Activated CD8-positive, alpha-beta memory T cell treated with anti-CD3 and anti-CD28 coated beads, Interleukin-2, amount 50 U/mL, for 24 hours (primary cell): ENCODE data around the gene AKAP5.

Experiments
- DNase-seq: peaks from one replicate; pipeline ENCODE4 v3.0.0-alpha.2; 2020; ENCODE audit errors: extremely low read depth

The AKAP5 gene

DNA sequence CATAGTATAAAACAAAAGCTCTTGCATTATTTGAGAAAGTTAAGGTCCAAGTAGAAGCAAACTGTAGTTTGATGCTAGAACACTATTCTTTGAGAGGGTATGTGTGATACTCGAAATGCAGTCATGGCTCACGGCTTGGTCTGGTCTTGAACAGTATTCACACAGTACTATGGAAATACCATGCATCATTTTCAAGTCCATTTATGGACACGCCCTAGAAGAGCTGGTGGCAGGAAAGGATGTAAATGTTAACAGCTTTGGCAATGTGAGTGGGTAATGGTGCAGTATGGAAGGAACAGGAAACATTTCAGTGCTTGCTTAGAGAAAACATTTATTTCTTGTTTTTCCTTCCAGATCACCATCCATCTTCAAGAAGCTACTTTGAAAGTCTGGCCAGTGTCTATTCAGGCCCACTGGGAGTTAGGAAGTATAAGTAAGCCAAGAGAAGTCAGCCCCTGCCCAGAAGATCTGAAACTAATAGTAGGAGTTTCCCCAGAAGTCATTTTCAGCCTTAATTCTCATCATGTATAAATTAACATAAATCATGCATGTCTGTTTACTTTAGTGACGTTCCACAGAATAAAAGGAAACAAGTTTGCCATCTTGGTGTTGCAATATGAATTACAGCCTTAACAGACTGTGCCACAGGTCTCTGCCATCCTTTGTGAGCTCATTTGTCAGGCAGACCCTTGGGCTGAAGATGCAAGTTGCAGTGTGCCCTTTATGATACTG, 5.7 kb upstream of the AKAP5 start:
- no peak for DNase-seq

DNA sequence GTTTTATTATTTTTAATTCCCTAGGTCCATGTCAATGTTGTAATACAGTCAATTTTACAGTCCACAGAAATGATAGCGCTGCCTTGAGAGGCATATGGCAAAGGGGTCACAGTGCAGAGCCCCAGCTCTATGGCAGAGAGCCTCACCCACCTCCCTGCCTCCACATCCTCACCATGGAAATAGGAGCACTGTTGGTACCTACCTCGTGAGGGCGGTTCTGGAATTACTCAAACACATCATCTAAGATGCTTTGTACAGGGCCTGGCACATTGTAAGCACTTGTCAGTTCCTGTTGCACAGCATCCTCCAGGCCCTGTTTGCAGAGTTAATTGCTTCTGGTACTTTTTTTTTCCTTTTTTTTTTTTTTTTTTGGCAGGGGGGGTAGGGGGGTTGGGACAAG, 4.1 kb upstream of the AKAP5 start:
- no peak for DNase-seq

GRCh38 chr14:64463195-64463594, 2.1 kb upstream of the AKAP5 start:
- DNase-seq = no peak

DNA sequence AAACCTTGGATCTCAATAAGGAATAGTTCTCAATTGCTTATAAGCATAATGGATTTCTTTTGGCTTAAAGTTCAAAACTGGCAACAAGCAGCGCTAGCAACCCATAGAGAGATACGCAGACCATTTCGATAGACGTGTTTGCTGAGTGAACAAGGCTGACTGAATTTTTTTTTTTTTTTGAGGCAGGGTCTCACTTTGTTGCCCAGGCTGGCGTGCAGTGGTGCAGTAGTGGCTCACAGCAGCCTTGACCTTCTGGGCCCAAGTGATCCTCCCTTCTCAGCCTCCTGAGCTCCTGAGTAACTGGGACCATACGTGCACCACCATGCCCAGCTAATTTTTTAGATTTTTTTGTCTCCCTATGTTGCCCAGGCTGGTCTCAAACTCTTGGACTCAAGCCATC, 1.4 kb upstream of the AKAP5 start:
- DNase-seq = no peak

- DNase-seq = no peak
These were observed 648 bp upstream of the AKAP5 start for GRCh38 chr14:64464651-64465050.

DNA sequence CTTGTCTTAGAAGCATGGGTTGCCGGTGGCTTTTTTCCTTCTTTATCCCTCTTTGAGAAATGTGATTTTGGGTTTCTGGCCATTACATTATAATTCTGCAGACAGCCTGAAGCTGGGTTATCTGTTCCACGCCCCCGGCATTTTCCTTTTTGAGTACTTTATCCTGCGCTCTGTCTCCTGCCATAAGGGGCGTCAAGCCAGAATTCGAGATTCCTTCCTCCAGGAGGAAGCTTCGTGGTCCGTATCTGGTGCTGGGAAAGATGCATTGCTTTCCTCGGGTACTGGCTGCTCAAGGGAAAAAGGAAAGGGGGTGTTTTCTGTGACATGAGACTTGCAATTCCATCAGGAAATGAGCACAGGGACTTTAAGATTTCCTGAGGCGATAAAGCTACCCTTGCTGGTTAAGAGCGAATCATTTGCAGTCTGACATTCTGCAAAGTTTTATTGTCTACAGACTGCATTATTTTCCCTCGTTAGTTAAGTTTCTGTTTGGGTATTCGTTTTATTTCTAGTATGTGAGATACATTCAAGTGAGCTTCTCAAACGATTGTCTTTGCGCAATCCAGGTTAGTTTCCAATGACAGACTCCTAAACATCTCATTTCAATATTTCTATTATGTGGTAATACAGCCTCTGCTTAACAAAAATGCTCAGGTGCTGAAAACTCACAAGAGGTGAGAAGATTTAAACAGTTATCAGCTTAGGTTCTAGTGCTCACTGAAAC, 694 bp downstream of the AKAP5 start:
- no peak for DNase-seq

DNA sequence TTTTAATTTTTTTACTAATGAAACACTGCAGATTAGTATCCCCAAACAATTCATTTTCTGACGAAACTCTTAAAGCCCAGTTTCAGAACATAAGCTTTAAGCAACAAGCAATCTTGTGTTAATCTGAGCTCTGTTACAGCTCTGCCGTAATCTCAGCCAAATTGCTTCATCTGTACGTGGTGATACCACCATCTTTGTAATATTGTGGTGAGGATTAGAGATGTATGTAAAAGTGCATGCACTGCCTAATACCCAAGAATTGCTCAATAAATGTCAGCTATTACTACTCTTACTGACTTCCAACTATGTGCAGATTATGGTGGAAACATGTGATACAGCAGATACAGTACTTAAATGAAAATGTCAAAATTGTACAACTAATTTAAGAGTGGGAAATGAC, 1.8 kb downstream of the AKAP5 start:
- DNase-seq = no peak

DNA sequence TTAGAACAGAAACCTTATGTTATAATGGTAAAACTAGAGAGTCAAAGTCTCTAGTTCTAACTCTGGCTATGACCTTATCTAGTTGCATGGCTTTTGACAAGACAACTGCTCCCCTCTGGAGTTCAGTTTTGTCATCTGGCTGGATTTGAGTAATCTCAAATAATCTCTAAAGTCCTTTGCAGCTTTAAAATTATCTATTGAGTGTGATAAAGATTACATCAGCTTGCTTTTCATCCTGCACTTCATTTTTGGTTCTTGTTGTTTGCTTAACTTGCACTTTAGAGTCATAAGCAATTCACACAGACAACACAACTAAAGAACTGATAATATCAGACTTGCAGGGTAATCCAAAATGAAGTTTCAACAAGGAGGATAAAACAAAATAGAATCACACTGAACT, 2.3 kb downstream of the AKAP5 start:
- no peak for DNase-seq

DNA sequence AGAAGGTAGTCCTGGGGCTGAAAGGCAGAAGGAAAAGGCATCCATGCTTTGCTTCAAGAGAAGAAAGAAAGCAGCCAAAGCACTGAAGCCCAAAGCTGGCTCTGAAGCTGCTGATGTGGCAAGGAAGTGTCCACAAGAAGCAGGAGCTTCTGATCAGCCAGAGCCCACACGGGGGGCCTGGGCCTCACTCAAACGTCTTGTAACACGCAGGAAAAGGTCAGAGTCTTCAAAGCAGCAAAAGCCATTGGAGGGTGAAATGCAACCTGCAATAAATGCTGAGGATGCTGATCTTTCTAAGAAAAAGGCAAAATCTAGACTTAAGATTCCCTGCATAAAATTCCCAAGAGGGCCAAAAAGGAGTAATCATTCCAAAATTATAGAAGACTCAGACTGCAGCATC, 3.2 kb downstream of the AKAP5 start:
- no peak for DNase-seq

DNA sequence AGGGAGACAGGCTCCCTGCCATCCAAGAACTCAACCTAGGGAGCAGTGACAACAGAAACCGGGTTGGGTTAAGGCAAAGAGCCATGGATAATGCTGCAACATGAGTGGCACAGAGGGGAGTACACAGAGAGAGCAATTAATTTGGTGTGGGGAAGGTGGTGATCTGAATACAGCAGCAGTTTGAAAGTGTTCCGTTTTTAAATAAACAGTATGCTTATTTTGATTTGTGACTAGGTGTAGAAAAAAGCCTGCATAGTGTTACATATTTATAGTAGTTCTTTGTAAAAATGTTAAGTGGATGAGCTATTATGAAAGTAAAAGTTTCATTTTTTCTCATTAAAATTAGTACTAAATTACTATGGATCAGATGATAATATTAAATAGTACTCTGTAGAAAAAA, 8.7 kb downstream of the AKAP5 start:
- DNase-seq = no peak

DNA sequence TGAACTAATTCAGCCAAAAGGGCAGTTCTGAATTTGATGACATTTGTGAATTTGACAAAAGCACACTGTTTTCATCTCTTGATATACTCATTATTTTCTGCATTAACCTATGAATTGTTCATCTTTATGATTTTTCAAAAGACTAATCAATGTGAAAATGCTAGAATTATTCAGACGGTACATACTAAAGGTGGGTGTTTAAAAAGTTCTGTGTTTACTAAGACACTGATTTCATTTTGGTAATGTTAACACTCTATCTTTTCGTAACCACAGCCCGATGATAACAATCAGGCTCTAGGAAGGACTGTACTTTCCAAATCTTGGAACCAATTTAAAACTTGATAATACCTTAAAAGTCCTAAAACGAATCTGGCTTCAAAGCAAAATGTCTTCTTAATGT, 9.4 kb downstream of the AKAP5 start:
- DNase-seq = no peak

DNA sequence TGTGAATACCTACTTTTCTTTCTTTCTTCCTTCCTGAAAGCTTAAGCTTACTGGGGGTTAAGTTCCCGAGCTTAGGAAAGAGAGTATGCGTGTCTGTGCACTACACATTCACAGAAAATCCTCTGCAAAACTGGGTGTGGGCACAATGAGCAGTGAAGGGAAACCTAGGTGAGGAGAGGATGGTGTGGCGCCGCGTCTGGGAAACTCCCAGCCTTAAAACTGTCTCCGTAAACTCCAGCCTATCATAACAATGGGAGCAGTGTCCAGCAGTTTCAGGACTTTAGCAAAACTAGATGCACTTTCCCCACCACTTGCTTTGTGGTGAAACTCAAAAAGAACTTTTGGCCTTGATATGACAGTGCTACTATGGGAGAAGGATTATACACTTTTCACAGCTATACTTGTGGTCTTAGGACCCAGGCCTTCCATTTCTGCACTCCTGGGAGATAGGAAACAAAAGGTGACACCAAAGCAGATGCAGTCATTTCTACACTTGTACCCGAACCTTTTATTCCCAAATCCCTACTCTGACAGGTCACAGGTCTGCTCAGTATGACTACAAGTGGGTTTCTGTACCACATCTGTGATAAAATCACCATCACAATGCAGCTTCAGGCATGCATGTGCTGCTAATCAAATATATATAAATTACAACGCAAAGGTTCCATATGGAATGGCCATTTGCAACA, 10.4 kb downstream of the AKAP5 start:
- no peak for DNase-seq

- DNase-seq = no peak
These were observed 11.1 kb downstream of the AKAP5 start for GRCh38 chr14:64476438-64476837.

GRCh38 chr14:64478634-64479250, 13.4 kb downstream of the AKAP5 start:
- DNase-seq = no peak

- DNase-seq = no peak
These were observed 23.3 kb downstream of the AKAP5 start for GRCh38 chr14:64488590-64489099.

GRCh38 chr14:64491637-64492036, 26.3 kb downstream of the AKAP5 start:
- DNase-seq = no peak

GRCh38 chr14:64493455-64493854, 28.2 kb downstream of the AKAP5 start:
- DNase-seq = no peak

- no peak for DNase-seq
These were observed 30.0 kb downstream of the AKAP5 start for GRCh38 chr14:64495252-64495651.

DNA sequence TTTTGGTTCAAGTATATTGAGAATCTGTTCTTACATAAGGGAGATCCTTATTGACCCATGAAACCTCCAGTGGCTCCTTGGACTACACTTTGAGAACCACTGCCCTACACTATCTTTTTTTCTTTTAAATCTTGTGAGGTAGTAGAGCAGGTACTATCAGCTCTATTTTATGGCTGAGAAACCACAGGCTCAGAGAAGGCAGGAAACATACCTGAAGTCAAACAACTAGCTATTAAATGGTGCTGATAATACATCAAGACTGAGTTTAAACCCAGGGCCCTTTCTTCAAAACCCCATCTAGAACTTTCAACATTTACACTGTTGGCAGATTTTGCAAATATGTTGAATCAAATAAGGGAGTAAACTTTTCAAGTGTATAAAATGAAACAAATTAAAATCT, 31.5 kb downstream of the AKAP5 start:
- DNase-seq = no peak

DNA sequence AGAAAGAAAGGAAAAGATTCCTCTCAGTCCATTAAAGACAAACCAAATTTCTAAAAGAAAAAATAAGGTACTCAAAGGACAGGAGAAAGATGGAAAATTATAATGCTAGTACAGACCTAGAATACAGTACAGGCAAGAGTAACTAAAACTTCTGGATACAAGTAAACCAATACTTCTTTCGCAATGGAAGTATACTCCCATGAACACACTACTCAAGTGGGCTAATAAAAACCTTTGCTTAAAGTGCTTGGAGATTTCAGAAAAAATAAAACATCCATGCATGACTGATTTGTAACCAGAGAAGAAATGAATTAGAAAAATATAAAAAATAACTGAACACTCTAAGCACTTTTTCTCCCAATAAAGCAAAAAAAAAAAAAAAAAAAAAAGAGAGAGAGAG, 34.8 kb downstream of the AKAP5 start:
- DNase-seq = no peak

DNA sequence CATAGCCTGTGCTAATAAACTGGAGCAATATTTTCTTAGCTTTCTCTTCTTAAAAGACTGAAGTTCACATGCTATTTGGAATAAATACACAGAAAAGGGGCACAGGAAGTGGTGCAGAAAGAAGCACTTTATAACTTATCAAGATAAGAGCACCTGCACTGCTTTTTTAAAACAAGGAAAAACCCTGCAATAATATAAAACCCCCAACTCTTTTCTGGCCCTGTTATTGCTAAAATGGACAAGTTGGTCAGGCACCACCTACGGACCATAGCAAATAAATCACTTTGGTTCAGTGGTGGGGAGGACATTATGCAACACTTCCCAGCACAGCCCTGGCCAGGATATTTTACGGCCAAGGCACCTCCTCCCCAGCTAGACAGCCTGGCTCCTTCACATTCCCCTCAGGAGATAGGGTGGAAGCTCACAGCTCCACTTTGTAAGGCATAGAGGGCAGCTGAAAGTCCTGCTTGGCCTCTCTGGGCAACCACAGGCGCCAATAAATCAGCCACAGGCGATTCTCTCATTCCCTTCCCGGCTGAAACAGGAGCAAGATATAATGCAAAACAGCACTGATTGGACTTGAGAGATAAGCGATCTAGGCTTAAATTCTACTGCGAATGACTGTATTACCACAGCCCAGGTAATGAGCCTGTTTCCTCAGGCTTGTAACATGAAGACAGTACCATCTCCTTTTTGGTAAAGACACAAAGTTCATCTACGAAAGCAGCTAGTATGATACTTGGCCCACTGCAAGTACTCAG, 36.3 kb downstream of the AKAP5 start:
- no peak for DNase-seq

- no peak for DNase-seq
These were observed 37.2 kb downstream of the AKAP5 start for GRCh38 chr14:64502456-64502855.
